ENCODE data around the gene ZNF837. TPM values are rescaled to one million over a fixed set of nuclear protein-coding genes. Genes with fewer than 3 reads are reported as not detected.
A peak's percentile ranks its signal among the peaks of the same experiment; 100 is the strongest.
"Not testable (repeated sequence)": the region's sequence is repeated elsewhere in the genome, so short reads cannot be mapped to it uniquely, and the experiment has no call there.

Gene ZNF837
- total RNA-seq, 1 experiment from 2014 or later = 0.47 TPM

GRCh38 chr19:58349590-58349989 lies 31.2 kb downstream of the ZNF837 start:
- CTCF ChIA-PET = interaction anchor here (0.6 kb wide), 1 partner anchor 28 kb away, joined by 3 read pairs; no protein-coding TSS in a partner anchor
- BruUV-seq (replicated peaks) = no TSS peak
- Mint-ChIP-seq H3K27me3 (ENCODE audit: unreplicated experiment) (peaks cover 85% of the 10 kb centered on the region), H3K9me3 (ENCODE audit: low read depth, unreplicated experiment) (no peaks in the 10 kb centered on the region), H3K4me3 (ENCODE audit: low read depth, unreplicated experiment) (peak overlapping the region; percentile 29), H3K27ac (ENCODE audit: unreplicated experiment) (no peak overlapping the region), H3K36me3 (ENCODE audit: insufficient read depth, unreplicated experiment) (no peaks in the 10 kb centered on the region), H3K4me1 (ENCODE audit: low read depth, unreplicated experiment) (peaks cover 10% of the 10 kb centered on the region)
- DNase-seq = no peak
- TF ChIP-seq, protein P1, sequence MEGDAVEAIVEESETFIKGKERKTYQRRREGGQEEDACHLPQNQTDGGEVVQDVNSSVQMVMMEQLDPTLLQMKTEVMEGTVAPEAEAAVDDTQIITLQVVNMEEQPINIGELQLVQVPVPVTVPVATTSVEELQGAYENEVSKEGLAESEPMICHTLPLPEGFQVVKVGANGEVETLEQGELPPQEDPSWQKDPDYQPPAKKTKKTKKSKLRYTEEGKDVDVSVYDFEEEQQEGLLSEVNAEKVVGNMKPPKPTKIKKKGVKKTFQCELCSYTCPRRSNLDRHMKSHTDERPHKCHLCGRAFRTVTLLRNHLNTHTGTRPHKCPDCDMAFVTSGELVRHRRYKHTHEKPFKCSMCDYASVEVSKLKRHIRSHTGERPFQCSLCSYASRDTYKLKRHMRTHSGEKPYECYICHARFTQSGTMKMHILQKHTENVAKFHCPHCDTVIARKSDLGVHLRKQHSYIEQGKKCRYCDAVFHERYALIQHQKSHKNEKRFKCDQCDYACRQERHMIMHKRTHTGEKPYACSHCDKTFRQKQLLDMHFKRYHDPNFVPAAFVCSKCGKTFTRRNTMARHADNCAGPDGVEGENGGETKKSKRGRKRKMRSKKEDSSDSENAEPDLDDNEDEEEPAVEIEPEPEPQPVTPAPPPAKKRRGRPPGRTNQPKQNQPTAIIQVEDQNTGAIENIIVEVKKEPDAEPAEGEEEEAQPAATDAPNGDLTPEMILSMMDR (IDR thresholded peaks at IDR 0.05; ENCODE audit: unreplicated experiment) = no peak
- intact Hi-C loops (cut with micrococcal nuclease; ENCODE audit: unreplicated experiment) = no loop called here

DNA sequence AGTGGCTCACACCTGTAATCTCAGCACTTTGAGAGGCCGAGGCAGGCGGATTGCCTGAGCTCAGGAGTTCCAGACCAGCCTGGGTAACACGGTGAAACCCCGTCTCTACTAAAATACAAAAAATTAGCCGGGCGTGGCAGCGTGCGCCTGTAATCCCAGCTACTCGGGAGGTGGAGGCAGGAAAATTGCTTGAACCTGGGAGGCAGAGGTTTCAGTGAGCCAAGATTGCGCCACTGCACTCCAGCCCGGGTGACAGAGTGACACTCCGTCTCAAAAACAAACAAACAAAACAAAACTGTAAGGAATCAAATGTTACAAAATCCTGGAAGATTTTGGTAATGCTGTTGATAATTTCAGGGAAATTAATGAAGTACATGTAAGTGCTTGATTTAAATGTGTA lies 32.8 kb downstream of the ZNF837 start:
- DNase-seq; H3K36me3 Mint-ChIP-seq (ENCODE audit: insufficient read depth, unreplicated experiment); H3K27ac Mint-ChIP-seq (ENCODE audit: unreplicated experiment); intact Hi-C loops (cut with micrococcal nuclease; ENCODE audit: unreplicated experiment); H3K4me3 Mint-ChIP-seq (ENCODE audit: low read depth, unreplicated experiment); H3K9me3 Mint-ChIP-seq (ENCODE audit: low read depth, unreplicated experiment); BruUV-seq (replicated peaks); H3K4me1 Mint-ChIP-seq (ENCODE audit: low read depth, unreplicated experiment); CTCF ChIA-PET: not testable (repeated sequence)
- H3K27me3 Mint-ChIP-seq (ENCODE audit: unreplicated experiment) = peaks cover 88% of the 10 kb centered on the region

- no TSS peak for BruUV-seq (replicated peaks)
- TF ChIP-seq, protein P1 (IDR thresholded peaks at IDR 0.05; ENCODE audit: unreplicated experiment) = no peak
- CTCF ChIA-PET = interaction anchor here (0.5 to 1.3 kb wide), 3 partner anchors 15 to 105 kb away, joined by 3 to 4 read pairs (median 4); partner anchors contain the start of gene ZNF497
- Mint-ChIP-seq H3K27ac (ENCODE audit: unreplicated experiment) (no peak overlapping the region), H3K36me3 (ENCODE audit: insufficient read depth, unreplicated experiment) (no peaks in the 10 kb centered on the region), H3K27me3 (ENCODE audit: unreplicated experiment) (peaks cover 80% of the 10 kb centered on the region), H3K4me1 (ENCODE audit: low read depth, unreplicated experiment) (peaks cover 10% of the 10 kb centered on the region), H3K9me3 (ENCODE audit: low read depth, unreplicated experiment) (no peaks in the 10 kb centered on the region), H3K4me3 (ENCODE audit: low read depth, unreplicated experiment) (no peak overlapping the region)
- no peak for DNase-seq
- intact Hi-C loops (cut with micrococcal nuclease; ENCODE audit: unreplicated experiment) = no loop called here
Observed at GRCh38 chr19:58346961-58347929, 33.6 kb downstream of the ZNF837 start.

DNA sequence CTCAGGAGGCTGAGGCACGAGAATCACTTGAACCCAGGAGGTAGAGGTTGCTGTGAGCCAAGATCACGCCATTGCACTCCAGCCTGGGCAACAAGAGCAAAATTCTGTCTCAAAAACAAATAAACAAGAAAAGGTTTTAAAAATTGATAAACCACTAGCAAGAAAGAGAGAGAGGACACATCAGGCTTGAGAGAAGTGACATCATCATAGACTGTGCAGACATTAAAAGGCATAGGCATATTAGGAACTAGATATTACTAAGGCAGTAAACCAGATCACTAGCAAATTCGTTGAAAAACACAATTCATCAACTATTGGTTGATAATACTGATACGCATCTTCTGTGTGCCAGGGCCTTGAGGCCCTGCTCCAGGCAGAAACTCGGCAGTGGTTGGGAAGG lies 35.3 kb downstream of the ZNF837 start:
- no peak overlapping the region for H3K27ac Mint-ChIP-seq (ENCODE audit: unreplicated experiment)
- CTCF ChIA-PET = interaction anchor here (0.8 kb wide), 1 partner anchor 168 kb away, joined by 3 read pairs; no protein-coding TSS in a partner anchor

More for the DNA sequence above, 35.3 kb downstream of the ZNF837 start:
- DNase-seq = no peak
- peaks cover 63% of the 10 kb centered on the region for H3K27me3 Mint-ChIP-seq (ENCODE audit: unreplicated experiment)
- intact Hi-C loops (cut with micrococcal nuclease; ENCODE audit: unreplicated experiment) = no loop called here
- TF ChIP-seq, protein P1 (IDR thresholded peaks at IDR 0.05; ENCODE audit: unreplicated experiment) = no peak
- no peaks in the 10 kb centered on the region for H3K9me3 Mint-ChIP-seq (ENCODE audit: low read depth, unreplicated experiment)
- H3K4me1 Mint-ChIP-seq (ENCODE audit: low read depth, unreplicated experiment) = peaks cover 10% of the 10 kb centered on the region
- no peaks in the 10 kb centered on the region for H3K36me3 Mint-ChIP-seq (ENCODE audit: insufficient read depth, unreplicated experiment)
- no TSS peak for BruUV-seq (replicated peaks)
- no peak overlapping the region for H3K4me3 Mint-ChIP-seq (ENCODE audit: low read depth, unreplicated experiment)
